ENCODE results near the gene DNAAF8. TPM values are rescaled to one million over a fixed set of nuclear protein-coding genes. Genes with fewer than 3 reads are reported as not detected.
A peak's percentile ranks its signal among the peaks of the same experiment; 100 is the strongest.

DNAAF8 gene
- total and polyA plus RNA-seq, 2 donors = 0.38 to 1.1 TPM

GRCh38 chr16:4755687-4756086, 21.4 kb downstream of the DNAAF8 start:
- Histone ChIP-seq H3K36me3 (ENCODE audit: control insufficient read depth in 2 of 2, insufficient read depth in 2 of 2, low read length in 1 of 2) (peaks cover 74 to 82% of the 10 kb centered on the region in 2 donors), H3K27me3 (ENCODE audit: control insufficient read depth in 2 of 2, insufficient read depth in 1 of 2, low read length in 1 of 2) (no peaks in the 10 kb centered on the region), H3K4me3 (ENCODE audit: low read length in 2 of 2) (no peak overlapping the region), H3K27ac (ENCODE audit: low read depth in 1 of 2, low read length in 1 of 2) (no peak overlapping the region), H3K9me3 (ENCODE audit: control insufficient read depth in 2 of 2, insufficient read depth in 1 of 2, low read length in 1 of 2) (peaks cover 4 to 8% of the 10 kb centered on the region in 2 donors), H3K4me1 (ENCODE audit: control insufficient read depth in 2 of 2, insufficient read depth in 2 of 2, low read length in 2 of 2) (no peaks in the 10 kb centered on the region)
- WGBS = 98% methylated on average over 6 of the region's 6 CpGs
- DNase-seq (ENCODE audit: low read depth in 6 of 9, low spot score in 9 of 9) = no peak

GRCh38 chr16:4760221-4760910, 26.0 kb downstream of the DNAAF8 start:
- Histone ChIP-seq H3K36me3 (ENCODE audit: control insufficient read depth in 2 of 2, insufficient read depth in 2 of 2, low read length in 1 of 2) (peaks cover 72 to 73% of the 10 kb centered on the region in 2 donors), H3K27me3 (ENCODE audit: control insufficient read depth in 2 of 2, insufficient read depth in 1 of 2, low read length in 1 of 2) (no peaks in the 10 kb centered on the region), H3K9me3 (ENCODE audit: control insufficient read depth in 2 of 2, insufficient read depth in 1 of 2, low read length in 1 of 2) (peaks cover 1 to 2% of the 10 kb centered on the region in 2 donors), H3K4me3 (ENCODE audit: low read length in 2 of 2) (no peak overlapping the region), H3K27ac (ENCODE audit: low read depth in 1 of 2, low read length in 1 of 2) (no peak overlapping the region), H3K4me1 (ENCODE audit: control insufficient read depth in 2 of 2, insufficient read depth in 2 of 2, low read length in 2 of 2) (peaks cover 1 to 3% of the 10 kb centered on the region in 2 donors)
- 98% methylated on average over 23 of the region's 23 CpGs for WGBS
- no peak for DNase-seq (ENCODE audit: low read depth in 6 of 9, low spot score in 9 of 9)

- WGBS = 96% methylated on average over 9 of the region's 9 CpGs
- Histone ChIP-seq H3K36me3 (ENCODE audit: control insufficient read depth in 2 of 2, insufficient read depth in 2 of 2, low read length in 1 of 2) (peaks cover 63 to 64% of the 10 kb centered on the region in 2 donors), H3K27me3 (ENCODE audit: control insufficient read depth in 2 of 2, insufficient read depth in 1 of 2, low read length in 1 of 2) (no peaks in the 10 kb centered on the region), H3K9me3 (ENCODE audit: control insufficient read depth in 2 of 2, insufficient read depth in 1 of 2, low read length in 1 of 2) (no peaks in the 10 kb centered on the region), H3K4me1 (ENCODE audit: control insufficient read depth in 2 of 2, insufficient read depth in 2 of 2, low read length in 2 of 2) (peaks cover 9 to 15% of the 10 kb centered on the region in 2 donors), H3K27ac (ENCODE audit: low read depth in 1 of 2, low read length in 1 of 2) (no peak overlapping the region), H3K4me3 (ENCODE audit: low read length in 2 of 2) (no peak overlapping the region)
- DNase-seq (ENCODE audit: low read depth in 6 of 9, low spot score in 9 of 9) = no peak
Measured at GRCh38 chr16:4762205-4762604, 27.9 kb downstream of the DNAAF8 start.

GRCh38 chr16:4763791-4764190, 29.5 kb downstream of the DNAAF8 start:
- Histone ChIP-seq H3K4me3 (ENCODE audit: low read length in 2 of 2) (no peak overlapping the region), H3K27me3 (ENCODE audit: control insufficient read depth in 2 of 2, insufficient read depth in 1 of 2, low read length in 1 of 2) (no peaks in the 10 kb centered on the region), H3K27ac (ENCODE audit: low read depth in 1 of 2, low read length in 1 of 2) (no peak overlapping the region), H3K4me1 (ENCODE audit: control insufficient read depth in 2 of 2, insufficient read depth in 2 of 2, low read length in 2 of 2) (peaks cover 17 to 29% of the 10 kb centered on the region in 2 donors), H3K9me3 (ENCODE audit: control insufficient read depth in 2 of 2, insufficient read depth in 1 of 2, low read length in 1 of 2) (no peaks in the 10 kb centered on the region), H3K36me3 (ENCODE audit: control insufficient read depth in 2 of 2, insufficient read depth in 2 of 2, low read length in 1 of 2) (peaks cover 55% of the 10 kb centered on the region in 2 donors)
- no peak for DNase-seq (ENCODE audit: low read depth in 6 of 9, low spot score in 9 of 9)
- 98% methylated on average over 7 of the region's 7 CpGs for WGBS

- Histone ChIP-seq H3K4me1 (ENCODE audit: control insufficient read depth in 2 of 2, insufficient read depth in 2 of 2, low read length in 2 of 2) (peaks cover 17 to 33% of the 10 kb centered on the region in 2 donors), H3K36me3 (ENCODE audit: control insufficient read depth in 2 of 2, insufficient read depth in 2 of 2, low read length in 1 of 2) (peaks cover 36% of the 10 kb centered on the region in 2 donors), H3K9me3 (ENCODE audit: control insufficient read depth in 2 of 2, insufficient read depth in 1 of 2, low read length in 1 of 2) (no peaks in the 10 kb centered on the region), H3K27me3 (ENCODE audit: control insufficient read depth in 2 of 2, insufficient read depth in 1 of 2, low read length in 1 of 2) (no peaks in the 10 kb centered on the region), H3K27ac (ENCODE audit: low read depth in 1 of 2, low read length in 1 of 2) (no peak overlapping the region), H3K4me3 (ENCODE audit: low read length in 2 of 2) (peak overlapping the region; percentile 87 to 98)
- 85% methylated on average over 26 of the region's 26 CpGs for WGBS
- no peak for DNase-seq (ENCODE audit: low read depth in 6 of 9, low spot score in 9 of 9)
Measured at GRCh38 chr16:4765511-4766474, 31.5 kb downstream of the DNAAF8 start.

GRCh38 chr16:4766875-4767628, 32.7 kb downstream of the DNAAF8 start, which contains the start of gene ZNF500:
ZNF500 (minus strand) TSS chr16:4767162; CDS start chr16:4765978, 1,184 bp downstream.
- 3% methylated on average over 72 of the region's 72 CpGs for WGBS
- Histone ChIP-seq H3K27me3 (ENCODE audit: control insufficient read depth in 2 of 2, insufficient read depth in 1 of 2, low read length in 1 of 2) (no peaks in the 10 kb centered on the region), H3K4me1 (ENCODE audit: control insufficient read depth in 2 of 2, insufficient read depth in 2 of 2, low read length in 2 of 2) (peaks cover 17 to 33% of the 10 kb centered on the region in 2 donors), H3K36me3 (ENCODE audit: control insufficient read depth in 2 of 2, insufficient read depth in 2 of 2, low read length in 1 of 2) (peaks cover 25 to 28% of the 10 kb centered on the region in 2 donors), H3K4me3 (ENCODE audit: low read length in 2 of 2) (peak within 1 kb of the TSS; percentile 87 to 98), H3K9me3 (ENCODE audit: control insufficient read depth in 2 of 2, insufficient read depth in 1 of 2, low read length in 1 of 2) (no peaks in the 10 kb centered on the region), H3K27ac (ENCODE audit: low read depth in 1 of 2, low read length in 1 of 2) (peak within 1 kb of the TSS; percentile 55 to 91)
- peak; percentile 87 to 97 (median 94) for DNase-seq (ENCODE audit: low read depth in 6 of 9, low spot score in 9 of 9)

- 49% methylated on average over 17 of the region's 17 CpGs for WGBS
Measured at GRCh38 chr16:4767872-4768548, 33.7 kb downstream of the DNAAF8 start.

GRCh38 chr16:4768549-4769305, 34.4 kb downstream of the DNAAF8 start:
- WGBS = 11% methylated on average over 48 of the region's 48 CpGs
- peak overlapping the region; percentile 90 to 91 for H3K27ac ChIP-seq (ENCODE audit: low read depth in 1 of 2, low read length in 1 of 2)
- H3K9me3 ChIP-seq (ENCODE audit: control insufficient read depth in 2 of 2, insufficient read depth in 1 of 2, low read length in 1 of 2) = no peaks in the 10 kb centered on the region
- peak; percentile 74 to 94 (median 86) for DNase-seq (ENCODE audit: low read depth in 6 of 9, low spot score in 9 of 9)
- H3K27me3 ChIP-seq (ENCODE audit: control insufficient read depth in 2 of 2, insufficient read depth in 1 of 2, low read length in 1 of 2) = no peaks in the 10 kb centered on the region
- peaks cover 13% of the 10 kb centered on the region in 2 donors for H3K36me3 ChIP-seq (ENCODE audit: control insufficient read depth in 2 of 2, insufficient read depth in 2 of 2, low read length in 1 of 2)
- peaks cover 17 to 33% of the 10 kb centered on the region in 2 donors for H3K4me1 ChIP-seq (ENCODE audit: control insufficient read depth in 2 of 2, insufficient read depth in 2 of 2, low read length in 2 of 2)
- peak overlapping the region; percentile 71 to 74 for H3K4me3 ChIP-seq (ENCODE audit: low read length in 2 of 2)

More at GRCh38 chr16:4767872-4768548, 33.7 kb downstream of the DNAAF8 start:
- peak overlapping the region; percentile 90 to 91 for H3K27ac ChIP-seq (ENCODE audit: low read depth in 1 of 2, low read length in 1 of 2)
- peaks cover 18% of the 10 kb centered on the region in 2 donors for H3K36me3 ChIP-seq (ENCODE audit: control insufficient read depth in 2 of 2, insufficient read depth in 2 of 2, low read length in 1 of 2)
- H3K27me3 ChIP-seq (ENCODE audit: control insufficient read depth in 2 of 2, insufficient read depth in 1 of 2, low read length in 1 of 2) = no peaks in the 10 kb centered on the region
- DNase-seq (ENCODE audit: low read depth in 6 of 9, low spot score in 9 of 9) = no peak
- H3K4me3 ChIP-seq (ENCODE audit: low read length in 2 of 2) = peak overlapping the region; percentile 71 to 74
- peaks cover 17 to 33% of the 10 kb centered on the region in 2 donors for H3K4me1 ChIP-seq (ENCODE audit: control insufficient read depth in 2 of 2, insufficient read depth in 2 of 2, low read length in 2 of 2)
- H3K9me3 ChIP-seq (ENCODE audit: control insufficient read depth in 2 of 2, insufficient read depth in 1 of 2, low read length in 1 of 2) = no peaks in the 10 kb centered on the region

Data from thymus (tissue), 11 donors.